HL-60/S4 (cell line): ENCODE results near the gene NAV2.
"Not testable (repeated sequence)": the region's sequence is repeated elsewhere in the genome, so short reads cannot be mapped to it uniquely, and the experiment has no call there.

ENCODE experiments used
- in situ Hi-C: fragments of 300-500 bp; cut with MboI; formaldehyde crosslinking; loops from 2 replicates; pipeline ENCODE4 v1.14.3; 2022; ENCODE audit warnings: low sequenced_read_pairs

NAV2 gene

DNA sequence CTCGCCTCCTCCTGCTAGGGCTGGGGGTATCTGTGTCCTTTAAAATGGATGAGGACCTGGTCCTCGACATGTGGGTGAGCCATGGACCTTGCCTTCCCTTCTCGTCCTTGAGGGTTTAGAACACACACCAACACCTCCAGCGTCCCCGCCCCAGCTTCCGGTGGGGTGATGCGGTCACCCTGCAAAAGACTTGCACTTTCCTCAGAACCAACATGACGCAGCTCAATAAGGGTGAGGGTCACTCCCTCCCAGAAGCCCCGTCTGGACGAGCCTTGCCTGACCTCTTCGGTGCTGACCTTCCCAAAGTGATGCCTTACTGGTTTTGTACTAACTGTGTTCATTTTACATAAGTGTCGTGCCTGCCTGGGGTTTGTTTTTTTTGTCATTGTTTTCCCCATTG lies 406.7 kb downstream of the NAV2 start:
- in situ Hi-C loops = loop anchor here (25.0 kb wide), 1 partner anchor 182 kb away; no protein-coding TSS in a partner anchor

DNA sequence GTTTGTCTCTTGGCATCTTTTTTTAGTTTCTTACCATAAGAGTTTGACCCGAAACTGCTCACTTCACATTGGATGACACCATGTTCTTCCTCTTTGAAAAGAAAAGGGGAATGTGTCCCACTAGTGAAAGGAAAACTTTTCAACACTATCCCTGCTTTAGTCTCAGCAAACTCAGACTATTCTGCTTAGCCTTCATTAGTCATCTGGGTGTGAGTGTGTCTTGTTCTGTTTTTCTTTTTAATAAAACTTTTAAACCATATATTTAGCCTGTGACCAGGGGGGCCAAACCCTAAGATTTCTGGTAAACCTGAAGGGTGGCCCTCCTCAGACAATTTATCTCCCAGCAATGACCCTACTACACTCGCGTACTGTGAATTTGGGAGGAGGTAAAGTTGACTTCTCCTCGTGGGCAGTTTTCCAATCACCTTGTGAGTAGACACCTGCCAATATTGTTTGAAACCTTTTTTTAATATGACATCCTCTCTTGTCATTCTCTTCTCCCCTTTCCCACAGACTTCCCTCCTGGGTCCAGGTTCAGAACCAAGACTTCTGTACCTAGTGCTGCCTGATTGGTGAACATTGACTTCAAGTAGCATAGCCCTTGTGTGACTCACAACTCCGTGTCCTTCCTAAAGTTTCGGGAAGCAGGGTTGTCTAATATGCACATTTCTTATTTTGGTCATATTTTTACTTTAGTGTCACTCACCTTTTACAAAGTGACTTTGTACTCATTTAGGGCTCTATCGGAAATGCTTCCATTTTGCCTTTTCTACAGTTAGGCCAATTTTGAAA lies 407.7 kb downstream of the NAV2 start:
- in situ Hi-C loops = loop anchor here (25.0 kb wide), 1 partner anchor 183 kb away; no protein-coding TSS in a partner anchor

DNA sequence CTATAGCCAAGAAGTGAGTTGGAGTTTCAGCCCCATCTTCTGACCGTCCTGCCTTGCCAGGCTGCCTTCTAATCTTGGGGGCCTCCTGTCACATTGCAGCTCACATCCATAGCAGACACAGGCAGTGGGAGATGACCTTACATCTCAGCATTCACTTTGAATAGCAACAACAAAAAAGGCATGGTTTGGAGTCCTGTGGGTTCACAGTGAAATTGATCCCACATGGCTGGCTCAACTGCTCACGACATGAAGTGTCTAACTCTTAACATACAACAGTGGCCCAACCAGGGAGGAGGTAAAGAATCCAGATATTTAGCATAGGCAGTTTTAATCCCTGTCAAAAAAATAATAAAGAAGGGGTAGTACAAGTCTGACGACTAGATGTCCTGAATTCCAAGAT lies 409.5 kb downstream of the NAV2 start:
- in situ Hi-C loops = loop anchor here (25.0 kb wide), 1 partner anchor 185 kb away; no protein-coding TSS in a partner anchor

DNA sequence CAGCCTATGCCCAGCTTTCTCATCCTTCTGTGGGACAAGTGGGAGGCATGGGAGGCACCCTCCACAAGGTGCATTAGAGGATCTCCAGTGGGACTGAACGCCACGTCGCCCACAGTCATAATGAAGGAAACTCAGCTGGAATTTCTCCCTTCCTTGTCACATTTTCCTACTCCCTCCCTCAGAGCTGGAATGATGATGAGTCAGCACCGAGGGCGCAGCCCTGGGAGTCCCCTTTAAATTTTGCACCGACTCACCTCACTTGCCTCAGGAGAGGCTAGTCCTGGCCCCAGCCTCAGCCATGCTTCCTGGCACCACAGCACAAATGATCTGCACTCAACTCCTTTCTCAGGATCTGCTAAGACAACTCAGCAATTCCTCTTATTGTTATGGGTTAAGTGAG lies 413.3 kb downstream of the NAV2 start:
- in situ Hi-C loops = no loop called here

DNA sequence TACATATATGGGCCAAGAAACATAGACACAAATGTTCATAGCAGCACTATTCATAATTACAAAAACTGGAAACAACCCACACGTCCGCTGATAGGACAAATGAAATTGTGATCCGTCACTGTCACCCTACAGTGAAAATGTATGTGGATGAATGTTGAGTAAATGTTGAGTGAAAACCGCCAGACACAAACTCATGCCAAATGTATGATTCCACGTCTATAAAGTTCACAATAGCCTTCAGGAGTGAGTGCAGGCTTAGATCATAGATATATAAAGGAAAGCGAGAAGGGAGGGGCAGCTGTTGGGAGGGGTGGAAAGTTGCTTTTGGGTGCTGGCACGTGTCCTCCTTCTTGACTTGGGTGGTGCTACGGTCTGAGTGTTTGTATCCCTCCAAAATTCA lies 414.1 kb downstream of the NAV2 start:
- in situ Hi-C loops = no loop called here

DNA sequence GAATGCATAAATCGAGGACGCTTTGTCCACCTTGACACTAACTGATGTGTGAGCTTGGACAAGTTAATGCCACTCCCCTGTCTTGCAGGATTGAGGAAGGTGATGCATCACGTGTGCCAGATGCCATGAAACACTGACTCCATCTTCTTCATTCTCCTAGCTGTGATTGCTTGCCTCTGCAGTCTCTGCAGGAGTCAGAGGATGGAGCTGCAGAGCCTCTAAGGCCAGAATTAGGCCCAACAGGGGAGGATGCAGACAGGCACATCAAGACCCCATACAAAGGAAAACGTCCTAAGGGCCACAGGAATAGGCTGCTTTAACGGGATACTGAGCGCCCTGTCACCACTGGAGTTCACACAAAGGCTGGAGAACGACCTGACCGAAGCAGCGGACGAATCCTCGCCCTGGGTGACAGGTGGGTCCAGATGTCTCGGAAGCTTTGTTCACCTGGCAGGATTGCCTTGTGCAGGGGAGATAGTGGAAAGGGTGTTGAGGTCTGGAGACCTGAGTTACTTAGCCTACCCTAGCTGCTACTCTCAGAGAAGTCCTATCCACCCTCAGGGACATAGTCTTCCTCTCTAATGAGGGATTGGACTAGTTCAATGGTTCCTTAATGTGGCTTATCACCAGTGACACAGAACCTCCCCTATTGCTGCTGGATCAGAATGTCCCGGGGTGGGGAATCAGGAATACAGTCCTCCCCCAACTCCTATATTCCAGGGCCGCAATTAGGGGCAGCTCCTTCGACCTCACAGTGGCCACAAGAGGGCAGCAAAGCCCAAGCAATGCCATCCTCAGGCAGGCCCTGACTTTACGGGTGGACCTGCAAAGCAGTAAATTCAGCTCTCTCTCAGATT lies 415.3 kb downstream of the NAV2 start:
- in situ Hi-C loops = no loop called here

DNA sequence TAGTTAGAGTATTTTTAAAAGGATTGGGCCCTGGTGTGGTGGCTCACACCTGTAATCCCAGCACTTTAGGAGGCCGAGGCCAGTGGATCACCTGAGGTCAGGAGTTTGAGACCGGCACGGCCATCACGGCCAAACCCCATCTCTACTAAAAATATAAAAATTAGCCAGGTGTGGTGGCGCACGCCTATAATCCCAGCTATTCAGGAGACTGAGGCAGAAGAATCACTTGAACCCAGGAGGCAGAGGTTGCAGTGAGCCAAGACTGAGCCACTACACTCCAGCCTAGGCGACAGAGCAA lies 415.8 kb downstream of the NAV2 start:
- in situ Hi-C loops = not testable (repeated sequence)

DNA sequence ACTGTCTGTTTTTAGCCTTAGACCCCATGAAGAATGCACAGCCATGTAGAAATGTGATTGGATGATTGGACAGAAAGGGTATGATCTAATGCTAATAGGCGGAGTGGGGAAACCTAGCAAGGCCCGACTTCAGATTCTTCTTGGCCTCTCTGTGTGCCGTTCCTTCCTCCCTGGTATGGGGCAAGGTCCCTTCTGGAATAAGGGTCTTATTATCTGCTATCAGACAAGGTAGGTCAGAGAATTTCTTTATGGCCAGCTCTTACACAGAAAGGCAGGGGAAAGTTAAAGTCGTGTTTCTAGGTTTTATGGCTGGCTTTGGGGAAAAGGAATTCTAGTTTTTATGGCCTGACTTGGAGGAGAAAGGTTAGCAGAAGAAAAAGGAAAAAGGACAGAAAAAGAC lies 417.0 kb downstream of the NAV2 start:
- in situ Hi-C loops = no loop called here

DNA sequence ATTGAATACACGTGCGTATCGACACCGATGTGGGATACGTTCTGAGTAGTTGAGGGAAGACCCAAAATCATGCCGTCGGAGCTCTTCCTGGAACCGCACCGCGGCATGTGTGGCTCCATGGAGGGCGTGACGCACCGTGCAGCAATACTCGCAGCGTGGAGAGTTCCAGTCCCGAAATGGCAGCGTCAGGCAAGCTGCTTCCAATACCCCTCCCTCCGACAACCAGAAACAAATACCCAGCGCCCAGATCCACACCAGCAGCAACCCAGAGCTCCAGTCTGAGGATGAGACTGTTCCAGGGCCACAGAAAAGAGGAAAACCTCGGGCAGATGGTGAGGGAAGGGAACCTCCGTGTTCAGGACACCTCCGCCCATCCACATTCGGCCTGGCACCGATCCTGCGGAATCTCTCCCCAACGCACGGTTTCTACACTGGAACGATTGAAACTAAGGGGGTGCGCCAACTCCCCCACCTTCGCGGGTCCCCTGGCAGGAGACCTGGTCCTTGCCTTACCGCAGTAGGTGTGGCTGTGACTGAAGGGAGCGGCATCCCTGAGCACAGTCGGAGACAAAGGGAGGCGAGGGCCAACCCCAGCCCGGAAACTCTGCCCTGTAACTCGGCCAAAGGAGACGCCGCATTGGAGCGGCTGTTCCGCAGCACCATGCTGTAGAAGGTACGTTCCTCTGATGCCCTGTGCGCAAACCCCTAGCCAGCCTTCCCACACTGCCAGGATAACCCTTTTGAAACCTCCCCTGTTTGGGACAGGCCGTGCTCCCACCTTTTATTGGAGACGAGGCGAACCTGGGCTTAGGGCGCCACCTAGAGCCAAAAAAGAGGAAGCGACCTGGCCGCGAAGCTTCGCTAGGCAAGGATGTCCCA lies 419.4 kb downstream of the NAV2 start:
- in situ Hi-C loops = no loop called here

DNA sequence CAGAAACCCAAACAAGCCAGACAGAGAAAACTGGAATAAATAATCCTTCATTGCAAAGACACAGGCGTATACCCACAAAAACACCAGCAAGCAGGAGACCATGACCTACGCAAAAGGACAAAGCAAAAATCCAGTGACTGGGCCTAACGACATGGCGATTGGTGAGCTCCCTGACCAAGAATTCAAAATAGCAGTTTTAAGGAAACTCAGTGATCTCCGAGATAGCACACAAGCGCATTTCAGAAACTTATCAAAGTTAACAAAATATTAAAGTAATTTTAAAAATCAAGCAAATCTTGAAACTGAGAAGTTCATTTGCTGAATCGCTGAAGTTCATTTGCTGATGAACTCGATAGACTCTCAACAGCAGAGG lies 420.0 kb downstream of the NAV2 start:
- in situ Hi-C loops = no loop called here

DNA sequence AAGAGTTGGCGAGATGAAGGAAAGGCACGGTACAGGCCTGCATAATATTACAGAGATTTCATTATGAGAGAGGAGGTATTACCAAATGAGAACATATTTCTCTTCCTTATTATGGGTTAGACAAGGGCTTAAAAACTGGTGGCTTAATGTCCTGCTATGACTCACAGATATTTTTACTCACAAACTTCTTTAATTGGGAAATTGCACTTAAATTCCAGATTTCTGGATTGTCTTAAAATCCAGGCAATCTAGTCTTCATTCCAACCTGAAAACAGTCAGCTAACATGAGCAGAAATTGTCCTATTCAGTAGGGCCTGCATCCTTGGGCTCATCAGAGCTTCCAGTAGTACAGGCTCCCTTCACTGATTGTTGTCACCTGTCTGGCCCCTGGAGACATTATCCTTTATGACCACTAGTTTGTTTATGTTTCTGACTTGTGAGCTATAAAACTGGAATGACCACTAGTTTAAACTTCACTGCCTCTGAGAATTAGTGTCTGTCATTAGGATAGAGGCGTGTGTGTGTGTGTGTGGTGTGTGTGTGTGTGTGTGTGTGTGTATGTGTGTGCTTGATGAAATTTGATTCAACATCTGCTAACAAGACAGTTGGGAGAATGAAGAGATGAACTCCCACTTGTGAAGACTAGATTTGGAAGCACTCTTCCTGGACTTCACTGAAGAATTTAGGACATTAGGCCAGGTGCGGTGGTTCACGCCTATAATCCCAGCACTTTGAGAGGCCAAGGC lies 422.5 kb downstream of the NAV2 start:
- in situ Hi-C loops = no loop called here

DNA sequence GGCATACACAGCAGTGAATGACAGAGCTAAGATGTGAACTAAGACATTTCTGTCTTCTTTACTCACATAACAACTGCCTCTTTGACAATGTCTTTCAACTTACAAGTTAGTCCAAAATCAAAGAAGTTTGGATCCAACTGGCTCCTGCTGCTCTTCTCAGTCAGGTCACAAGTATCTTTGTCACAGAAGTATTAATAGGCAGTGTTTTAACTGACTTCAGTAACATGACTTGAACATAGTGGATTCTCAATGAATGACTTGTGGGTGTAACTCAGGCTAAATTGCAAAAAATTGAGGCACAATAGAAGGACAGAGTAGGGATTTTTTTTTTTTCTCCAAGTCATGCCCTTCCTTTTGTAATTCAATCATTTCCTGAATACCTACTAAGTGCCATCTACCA lies 425.0 kb downstream of the NAV2 start:
- in situ Hi-C loops = no loop called here

DNA sequence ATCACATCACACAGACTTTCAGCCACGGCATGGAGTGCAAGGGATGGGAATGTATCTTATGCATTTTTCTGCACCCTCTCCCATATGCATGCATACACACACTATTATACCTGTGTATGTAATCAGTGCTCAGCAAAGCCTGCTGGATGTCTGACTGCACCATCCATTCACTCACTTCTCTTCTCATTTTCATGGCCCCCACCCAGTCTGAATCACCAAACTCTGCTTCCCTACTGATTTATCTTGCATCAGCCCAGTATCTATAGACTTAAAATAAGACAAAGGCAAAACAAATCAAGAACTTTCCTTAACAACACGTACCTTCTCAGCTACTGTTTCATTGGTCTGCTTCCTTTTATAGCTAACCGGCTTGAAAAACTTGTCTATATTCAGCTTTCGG lies 426.1 kb downstream of the NAV2 start:
- in situ Hi-C loops = no loop called here

DNA sequence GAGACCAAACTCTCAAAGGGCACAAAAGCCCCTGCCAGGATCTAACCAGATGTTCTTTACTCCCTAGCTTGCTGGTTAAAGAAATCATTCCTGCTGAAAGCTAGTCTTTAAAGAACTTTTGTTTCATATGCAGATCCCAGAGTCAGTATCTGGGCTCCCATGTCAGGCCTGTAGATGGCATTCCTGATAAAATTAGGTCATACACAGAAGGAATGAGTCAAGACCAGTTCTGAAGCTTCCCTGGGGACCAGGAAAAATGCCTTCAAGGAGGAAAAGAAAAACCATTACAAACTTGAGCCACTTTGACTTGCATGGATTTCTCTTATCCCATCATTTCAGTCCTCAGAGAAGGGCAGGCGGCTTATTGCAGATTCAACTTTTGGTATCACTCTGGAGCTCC lies 441.7 kb downstream of the NAV2 start:
- in situ Hi-C loops = no loop called here

DNA sequence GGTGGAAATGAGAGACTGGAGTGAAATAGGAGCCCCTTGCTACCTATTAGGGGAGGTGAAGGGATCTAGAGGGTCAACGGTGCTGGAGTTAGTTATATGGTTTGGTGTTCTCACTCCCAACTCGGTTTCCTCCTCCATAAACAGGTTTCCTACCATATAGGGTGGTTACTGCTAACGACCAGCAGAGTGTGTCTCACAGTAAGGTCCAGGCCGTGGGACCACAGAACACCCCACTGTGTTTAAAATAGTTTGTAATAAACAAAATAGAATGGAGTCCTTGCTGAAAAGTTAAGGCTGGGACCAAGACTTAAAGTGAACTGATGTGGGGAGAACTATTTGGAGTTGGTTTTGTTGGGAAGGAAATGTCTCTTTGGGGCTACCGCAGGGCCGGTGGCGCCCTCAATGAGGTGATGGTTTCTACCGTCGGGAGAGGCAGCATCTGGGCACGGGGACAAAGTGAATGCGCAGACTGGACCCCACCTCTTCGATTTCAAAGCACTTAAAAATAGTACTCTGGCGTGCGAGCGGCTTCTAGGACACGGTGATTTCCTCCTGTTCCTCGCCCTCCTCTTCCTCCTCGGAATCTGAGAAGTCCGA lies 443.1 kb downstream of the NAV2 start:
- in situ Hi-C loops = no loop called here

DNA sequence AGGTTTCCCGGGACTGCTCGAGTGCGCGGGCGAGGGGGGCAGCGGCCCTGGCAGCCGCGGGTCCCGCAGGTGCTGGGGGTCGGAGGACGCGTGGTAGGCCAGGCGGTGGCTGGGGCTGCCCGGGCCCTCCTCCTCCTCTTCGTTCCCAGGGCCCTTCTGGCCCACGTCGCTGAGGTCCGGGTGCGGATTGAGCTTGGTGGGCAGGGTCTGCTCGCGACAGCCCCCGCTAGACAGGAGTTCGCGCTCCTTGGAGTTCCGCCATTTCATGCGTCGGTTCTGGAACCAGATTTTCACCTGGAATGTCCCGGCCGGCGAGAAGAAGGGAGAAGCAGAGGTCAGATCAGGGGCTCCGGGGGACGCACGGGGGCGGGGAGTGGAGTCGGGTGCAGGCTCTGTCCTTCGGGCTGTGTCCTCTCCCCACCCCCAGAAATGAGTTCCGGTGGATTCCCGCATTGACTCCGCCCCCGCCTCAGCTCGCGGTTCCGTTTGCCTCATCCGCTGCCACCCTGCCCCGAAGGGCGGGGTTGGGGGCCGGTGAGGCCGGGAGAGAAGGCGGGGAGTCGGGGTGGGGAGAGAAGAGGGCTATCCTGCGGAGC lies 443.7 kb downstream of the NAV2 start:
- in situ Hi-C loops = no loop called here

DNA sequence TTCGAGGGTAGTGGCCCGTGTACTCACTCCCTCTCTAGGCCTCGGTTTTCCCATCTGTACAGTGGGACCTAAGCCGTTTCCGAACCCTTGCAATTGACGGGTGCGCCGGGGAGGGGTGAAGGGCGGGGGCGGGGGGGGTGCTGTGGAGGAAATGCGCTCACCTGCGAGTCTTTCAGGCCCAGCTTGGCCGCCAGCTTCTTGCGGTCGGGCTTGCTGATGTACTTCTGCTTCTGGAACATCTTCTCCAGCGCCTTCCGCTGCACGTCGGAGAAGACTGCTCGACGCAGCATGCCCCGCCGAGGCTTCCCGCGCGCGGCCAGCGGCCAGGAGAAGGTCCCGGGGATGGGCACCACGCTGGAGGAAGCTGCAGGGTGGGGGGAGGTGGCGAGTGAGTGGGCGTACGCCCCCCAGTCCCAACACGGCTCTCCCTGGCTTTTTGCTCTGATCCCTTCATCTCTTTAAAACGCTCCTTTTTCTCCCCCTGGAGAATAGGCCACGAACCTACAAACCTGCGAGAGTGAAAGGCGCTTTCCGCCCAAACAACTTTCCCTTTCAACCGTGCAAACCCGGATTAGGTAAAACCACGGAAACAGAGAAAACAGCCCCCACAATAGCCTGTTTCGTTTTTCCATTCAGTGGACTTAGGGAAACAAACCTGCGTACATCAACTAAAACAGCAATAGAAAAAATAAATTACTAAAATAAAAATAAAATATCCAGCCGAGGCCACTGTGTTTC lies 444.4 kb downstream of the NAV2 start:
- in situ Hi-C loops = no loop called here

DNA sequence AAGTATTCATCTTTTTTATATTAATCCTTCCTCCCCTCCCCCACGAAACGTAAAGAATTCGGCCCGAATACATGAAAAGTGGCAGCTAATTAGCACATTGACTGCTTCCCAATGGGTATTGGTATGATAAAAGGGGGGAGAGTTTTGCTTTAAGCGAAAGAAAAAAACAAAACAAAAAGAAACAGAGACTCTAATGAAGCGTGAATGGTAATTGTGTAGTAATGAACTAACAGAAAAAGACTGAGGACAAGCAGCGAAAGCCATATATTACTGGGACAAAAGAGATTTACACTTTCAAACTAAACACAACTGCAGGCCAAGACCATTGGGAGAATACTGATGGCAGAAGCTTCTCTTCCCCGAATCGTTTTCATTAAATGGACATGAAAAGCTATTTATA lies 445.1 kb downstream of the NAV2 start:
- in situ Hi-C loops = no loop called here

DNA sequence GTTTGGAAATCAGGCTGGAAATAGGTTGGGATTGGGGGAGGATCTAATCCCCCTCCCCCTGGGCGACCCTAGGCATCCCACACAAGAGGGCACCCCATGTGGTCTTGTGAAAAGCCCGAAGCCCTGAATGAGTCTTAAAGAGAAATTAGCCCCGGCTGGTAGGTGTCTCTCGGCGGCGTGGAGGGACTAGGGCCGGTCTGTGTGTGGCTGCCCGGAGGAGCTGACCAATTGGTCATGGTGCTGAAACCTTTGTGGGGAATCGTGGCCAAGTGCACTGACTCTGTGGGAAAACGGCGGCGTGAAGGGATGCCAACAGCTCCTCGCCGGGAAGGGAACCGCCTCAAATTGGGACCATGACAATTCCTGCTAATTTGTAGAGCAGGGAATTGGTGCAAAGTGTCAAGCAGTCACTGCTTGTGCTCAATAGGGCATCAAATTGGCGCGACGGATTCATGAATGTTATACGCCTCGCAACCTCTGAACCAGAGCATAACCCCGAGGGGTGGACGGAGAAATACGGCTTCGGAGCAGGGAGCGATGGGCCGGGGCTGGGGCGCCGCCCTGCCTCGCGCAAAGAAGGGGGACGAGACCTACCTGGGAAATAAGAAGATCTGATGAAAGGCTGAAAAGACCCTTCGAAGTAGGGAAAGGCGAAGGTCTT lies 446.1 kb downstream of the NAV2 start:
- in situ Hi-C loops = no loop called here
